SH-SY5Y (cell line): ENCODE results near the gene DLGAP4.

Experiments used
- GATA2 ChIP-seq: IDR thresholded peaks from 2 replicates; pipeline ENCODE4 v1.6.1; 2011; ENCODE audit warnings: mild to moderate bottlenecking, low read depth, low read length
- GATA3 ChIP-seq: IDR thresholded peaks from 2 replicates; pipeline ENCODE4 v1.6.1; 2011; ENCODE audit warnings: low read depth, mild to moderate bottlenecking, low read length, moderate library complexity

DLGAP4 gene

GRCh38 chr20:36411861-36412454, 105.8 kb downstream of the DLGAP4 start:
- TF ChIP-seq GATA2 (no peak), GATA3 (no peak)

GRCh38 chr20:36415475-36416002, 109.4 kb downstream of the DLGAP4 start:
- TF ChIP-seq GATA3 (no peak), GATA2 (no peak)

GRCh38 chr20:36418711-36419110, 112.6 kb downstream of the DLGAP4 start:
- TF ChIP-seq GATA2: no peak
- TF ChIP-seq GATA3: no peak

GRCh38 chr20:36421641-36422040, 115.5 kb downstream of the DLGAP4 start:
- TF ChIP-seq GATA3 (no peak), GATA2 (no peak)

- no peak for TF ChIP-seq GATA2
Measured at GRCh38 chr20:36424314-36424713, 118.2 kb downstream of the DLGAP4 start.

- TF ChIP-seq GATA3 (no peak), GATA2 (no peak)
Measured at GRCh38 chr20:36425166-36425565, 119.0 kb downstream of the DLGAP4 start.

- TF ChIP-seq GATA3 (no peak), GATA2 (no peak)
Measured at GRCh38 chr20:36431604-36432003, 125.5 kb downstream of the DLGAP4 start.

- TF ChIP-seq GATA3 (no peak), GATA2 (no peak)
Measured at GRCh38 chr20:36432096-36432495, 126.0 kb downstream of the DLGAP4 start.

GRCh38 chr20:36434383-36434782, 128.2 kb downstream of the DLGAP4 start:
- no peak for TF ChIP-seq GATA2

GRCh38 chr20:36435124-36435523, 129.0 kb downstream of the DLGAP4 start:
- TF ChIP-seq GATA2: no peak
- no peak for TF ChIP-seq GATA3

- TF ChIP-seq GATA3: no peak
- no peak for TF ChIP-seq GATA2
Measured at GRCh38 chr20:36435592-36436541, 129.7 kb downstream of the DLGAP4 start.

- no peak for TF ChIP-seq GATA3
- no peak for TF ChIP-seq GATA2
Measured at GRCh38 chr20:36439040-36439730, 133.0 kb downstream of the DLGAP4 start.

GRCh38 chr20:36439731-36440072, 133.6 kb downstream of the DLGAP4 start:
- no peak for TF ChIP-seq GATA3
- no peak for TF ChIP-seq GATA2

GRCh38 chr20:36440370-36441026, 134.4 kb downstream of the DLGAP4 start:
- no peak for TF ChIP-seq GATA3
- no peak for TF ChIP-seq GATA2
